HG03469 (cell line): ENCODE measurements around the gene ZNRF3.

ENCODE experiments used
- ATAC-seq: cut with Tn5 transposase; IDR thresholded peaks from one replicate; pipeline ENCODE4 v1.9.1; 2021; ENCODE audit warnings: mild to moderate bottlenecking, moderate library complexity, moderate number of reproducible peaks; ENCODE audit not compliant: unreplicated experiment

ZNRF3 gene

DNA sequence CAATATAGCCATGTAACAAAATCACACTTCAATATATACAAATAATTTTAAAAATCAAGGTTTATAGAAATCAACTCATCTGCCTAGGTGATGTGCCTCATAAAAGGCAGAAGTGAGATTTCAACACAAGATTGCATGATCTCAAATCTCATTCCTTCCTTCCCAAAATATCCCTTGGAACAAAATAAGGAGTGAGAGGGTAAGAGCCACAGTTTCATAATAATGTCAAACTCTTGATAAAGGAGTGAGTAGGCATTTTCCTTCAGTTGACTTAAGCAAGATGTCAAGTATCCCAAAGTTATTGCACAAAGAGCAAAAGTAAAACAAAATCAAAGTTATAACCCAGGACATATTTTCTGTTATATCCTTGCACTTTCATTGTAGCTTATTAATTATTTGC, 97.0 kb downstream of the ZNRF3 start:
- no peak for ATAC-seq

GRCh38 chr22:28981818-28982499, 98.6 kb downstream of the ZNRF3 start:
- ATAC-seq: no peak

DNA sequence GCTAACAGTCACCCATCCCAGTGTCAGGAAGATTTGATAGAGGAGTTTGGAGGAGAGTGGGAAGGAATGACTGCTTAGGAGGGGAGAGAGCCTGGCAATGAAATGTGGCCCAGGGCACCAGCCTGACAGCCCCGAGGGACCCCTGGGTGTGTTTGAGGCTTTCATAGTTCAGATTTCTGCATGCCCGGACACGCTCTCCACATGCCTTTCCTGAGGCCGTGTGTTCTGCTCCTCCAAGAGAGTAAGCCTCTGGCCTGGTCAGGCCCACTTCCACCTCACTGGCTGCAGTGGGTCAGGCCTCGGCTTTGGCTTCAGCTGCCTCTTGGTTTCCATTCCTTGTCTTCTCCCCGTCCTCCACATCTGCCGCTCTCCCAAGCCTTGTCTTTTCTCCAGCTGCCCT, 99.8 kb downstream of the ZNRF3 start:
- no peak for ATAC-seq

DNA sequence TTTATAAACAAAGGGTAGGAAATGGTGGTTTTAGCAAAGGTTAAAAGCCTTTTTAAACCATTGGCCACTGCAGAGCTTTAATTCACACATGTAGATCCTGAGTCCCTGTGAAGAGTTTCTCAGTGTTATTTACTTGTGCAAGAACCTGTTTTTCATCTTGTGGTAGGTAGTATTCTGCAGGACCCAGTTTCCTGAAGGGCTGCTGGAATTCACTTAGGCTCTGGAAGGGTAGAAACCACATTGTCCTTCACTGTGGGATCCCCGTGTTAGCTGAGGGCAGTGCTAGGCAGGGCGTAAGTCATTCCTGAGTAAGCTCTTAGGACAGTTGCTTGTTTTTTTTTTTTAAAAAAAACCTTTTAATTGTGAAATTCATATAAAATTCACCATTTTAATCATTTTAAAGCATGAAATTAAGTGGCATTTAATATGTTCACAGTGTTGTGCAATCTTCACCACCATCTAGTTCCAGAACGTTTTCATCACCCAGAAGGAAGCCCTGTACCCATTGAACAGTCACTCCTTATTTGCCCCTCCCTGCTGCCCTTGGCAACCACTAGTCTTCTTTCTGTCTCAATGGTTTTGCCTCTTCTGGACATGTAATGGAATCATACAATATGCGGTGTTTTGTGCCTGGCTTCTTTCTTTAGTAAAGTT, 100.5 kb downstream of the ZNRF3 start:
- ATAC-seq: no peak

- ATAC-seq: no peak
Observed at GRCh38 chr22:28984482-28985158, 101.2 kb downstream of the ZNRF3 start.

GRCh38 chr22:28985581-28986290, 102.4 kb downstream of the ZNRF3 start:
- no peak for ATAC-seq

DNA sequence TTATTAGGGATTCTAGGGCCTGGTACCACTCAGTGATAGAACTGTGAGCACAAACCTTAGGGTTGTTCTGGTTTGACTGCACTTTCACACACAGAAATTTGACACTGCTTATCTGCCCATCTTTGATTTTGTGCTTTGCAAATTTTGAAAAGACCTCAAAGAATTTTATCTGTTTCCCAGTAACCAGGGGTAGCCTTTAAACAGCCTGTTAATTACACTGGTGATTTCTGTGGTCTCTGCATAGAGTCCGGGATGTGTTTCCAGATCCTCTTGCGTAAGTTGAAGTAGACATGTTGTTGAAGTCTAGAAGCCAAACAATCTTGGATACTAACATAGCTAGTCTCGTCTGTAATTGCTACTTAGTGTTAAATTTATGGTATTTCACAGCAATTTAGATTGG, 103.0 kb downstream of the ZNRF3 start:
- ATAC-seq: no peak

DNA sequence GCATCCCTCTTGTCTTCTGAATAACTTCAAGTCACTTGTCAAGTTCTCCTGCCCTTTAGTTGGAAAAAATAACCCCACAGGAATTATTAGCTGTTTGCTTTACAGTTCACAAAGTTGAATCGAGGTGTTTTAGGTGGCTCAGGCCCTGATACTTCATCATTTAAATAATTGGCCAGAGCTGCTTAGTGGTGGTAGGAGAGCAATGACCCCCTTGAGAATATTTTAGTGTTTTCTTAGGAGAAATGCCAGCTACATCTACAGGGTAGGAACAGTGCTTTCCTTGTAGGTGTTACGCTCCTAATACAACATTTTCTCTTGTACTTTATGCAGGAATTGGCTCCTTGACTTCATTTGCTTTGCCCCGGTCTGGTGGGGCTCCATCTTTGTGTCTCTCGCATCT, 105.1 kb downstream of the ZNRF3 start:
- ATAC-seq: no peak

DNA sequence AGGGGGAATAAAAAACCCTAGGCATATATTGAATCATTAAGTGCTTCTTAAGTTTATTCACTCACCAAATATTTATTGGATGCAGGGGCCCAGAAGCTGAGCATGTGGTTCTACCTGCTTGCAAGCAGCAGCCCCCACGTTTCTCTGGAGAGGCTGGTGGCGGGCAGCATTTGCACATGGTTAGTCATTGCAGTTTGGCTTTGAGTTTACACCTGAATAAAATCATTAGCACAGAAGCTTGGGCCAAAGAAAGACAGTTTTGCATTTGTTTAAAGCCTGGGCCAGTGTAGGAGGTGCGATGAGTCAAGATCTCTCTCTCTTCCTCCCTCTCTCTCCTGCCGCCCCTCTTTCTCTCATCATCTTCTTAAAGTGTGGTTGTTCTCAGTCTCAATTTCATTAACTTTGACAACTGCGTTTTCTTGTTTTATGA, 105.7 kb downstream of the ZNRF3 start:
- no peak for ATAC-seq

- no peak for ATAC-seq
Observed at GRCh38 chr22:28989484-28989883, 106.1 kb downstream of the ZNRF3 start.

- ATAC-seq: no peak
Observed at GRCh38 chr22:28989912-28990311, 106.5 kb downstream of the ZNRF3 start.

DNA sequence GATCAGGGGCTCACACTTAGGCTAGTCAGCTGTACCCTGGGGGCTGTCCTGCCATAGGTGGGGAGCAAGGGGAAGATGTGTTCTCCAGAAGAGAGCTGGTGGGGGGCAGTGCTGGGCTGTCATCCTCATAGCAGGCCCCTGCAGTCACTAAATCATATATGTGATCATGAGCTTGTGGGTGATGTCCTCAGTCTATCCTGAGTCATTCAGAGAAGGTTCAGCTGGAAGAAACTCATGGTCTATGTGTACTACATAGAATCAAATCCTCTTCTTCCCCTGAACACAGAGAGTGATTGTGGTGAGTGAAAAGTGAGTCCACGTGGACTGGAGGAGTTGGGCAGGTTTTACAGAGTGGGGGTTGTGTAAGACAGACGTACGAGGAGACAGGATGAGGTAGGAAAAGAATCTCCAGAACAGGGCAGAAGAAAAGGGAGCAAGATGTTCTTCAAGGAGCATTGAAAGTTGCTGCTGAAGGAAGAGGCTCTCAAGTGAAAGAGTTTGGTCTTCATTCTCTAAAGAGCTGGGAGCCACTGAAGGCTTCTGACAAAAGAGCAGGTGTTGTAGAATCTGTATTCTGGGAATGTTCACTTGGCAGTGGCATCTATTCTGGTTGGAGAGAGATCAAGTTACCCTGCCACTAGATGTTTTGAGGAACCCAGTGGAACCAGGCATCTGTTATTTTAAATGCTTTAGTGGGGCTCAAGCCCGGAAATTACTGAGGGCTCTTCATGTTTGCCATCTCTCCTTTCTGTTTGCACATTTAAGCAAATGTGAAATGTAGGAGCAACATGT, 109.4 kb downstream of the ZNRF3 start:
- no peak for ATAC-seq

GRCh38 chr22:28994522-28994921, 111.2 kb downstream of the ZNRF3 start:
- ATAC-seq: no peak

DNA sequence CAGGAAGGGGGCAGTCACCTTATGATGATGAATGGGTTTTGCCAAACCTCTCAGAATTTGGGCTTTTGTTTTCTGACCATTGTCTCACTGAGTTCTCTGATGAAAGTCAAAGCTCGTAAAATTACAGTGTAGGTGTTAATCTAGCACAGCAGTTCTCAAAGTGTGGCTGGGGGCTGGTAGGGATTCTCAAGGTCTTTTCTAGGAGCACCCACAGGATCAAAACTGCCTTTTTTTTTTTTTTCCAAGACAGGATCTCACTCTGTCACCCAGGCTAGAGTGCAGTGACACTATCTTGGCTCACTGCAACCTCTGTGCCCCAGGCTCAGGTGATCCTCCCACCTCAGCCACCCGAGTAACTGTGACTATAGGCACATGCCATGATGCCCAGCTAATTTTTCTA, 112.2 kb downstream of the ZNRF3 start:
- ATAC-seq: no peak

- no peak for ATAC-seq
Observed at GRCh38 chr22:28997342-28997741, 114.0 kb downstream of the ZNRF3 start.

GRCh38 chr22:28998681-28999080, 115.3 kb downstream of the ZNRF3 start:
- ATAC-seq: no peak

DNA sequence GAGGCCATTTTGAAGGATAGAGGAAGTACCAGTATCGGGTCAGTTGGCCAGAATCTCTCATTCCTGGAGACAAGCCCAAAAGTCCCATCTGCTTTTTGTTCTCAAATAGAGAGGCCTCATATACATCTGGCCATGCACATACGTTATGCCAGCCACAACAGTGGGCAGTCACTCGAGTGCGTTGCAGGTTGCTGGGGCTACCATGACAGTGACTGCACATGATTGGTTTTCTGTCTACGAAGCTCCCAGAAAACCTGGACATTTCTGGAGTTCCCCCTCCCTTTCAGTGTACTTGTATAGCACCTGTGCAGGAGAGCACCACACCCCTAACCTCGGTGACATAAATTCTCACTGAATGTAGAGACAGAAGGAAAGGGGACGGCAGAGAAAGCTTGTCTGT, 116.1 kb downstream of the ZNRF3 start:
- no peak for ATAC-seq

DNA sequence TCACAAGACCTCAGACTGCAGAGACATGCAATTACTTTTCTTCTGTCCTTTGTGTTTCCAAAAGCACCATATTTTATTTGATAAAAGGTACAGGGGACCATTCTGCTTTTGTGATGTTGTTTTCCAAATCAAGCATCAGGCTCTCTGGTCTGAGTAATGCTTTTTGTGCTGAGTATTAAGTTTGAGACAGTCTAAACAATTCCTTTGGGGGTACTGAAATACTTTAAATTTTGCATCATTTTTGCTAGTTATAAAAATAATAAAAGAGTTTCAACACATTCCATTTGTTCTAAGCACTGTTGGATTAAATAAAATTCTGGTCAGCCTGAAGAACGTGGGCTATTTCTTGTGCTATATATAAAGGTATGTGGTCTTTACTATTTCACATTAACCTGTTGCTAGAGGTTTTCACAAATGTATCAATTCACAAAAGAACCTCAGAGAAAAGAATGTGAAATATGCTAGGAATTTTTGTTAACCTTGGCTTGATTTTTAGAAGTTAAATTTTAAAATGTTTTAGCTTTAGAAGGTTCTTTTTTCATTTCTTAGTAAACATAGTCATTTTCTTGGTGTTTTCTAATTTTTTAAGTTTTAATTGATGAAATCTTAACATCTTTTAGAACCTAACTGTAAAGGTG, 116.7 kb downstream of the ZNRF3 start:
- no peak for ATAC-seq

GRCh38 chr22:29000641-29001040, 117.3 kb downstream of the ZNRF3 start:
- no peak for ATAC-seq

DNA sequence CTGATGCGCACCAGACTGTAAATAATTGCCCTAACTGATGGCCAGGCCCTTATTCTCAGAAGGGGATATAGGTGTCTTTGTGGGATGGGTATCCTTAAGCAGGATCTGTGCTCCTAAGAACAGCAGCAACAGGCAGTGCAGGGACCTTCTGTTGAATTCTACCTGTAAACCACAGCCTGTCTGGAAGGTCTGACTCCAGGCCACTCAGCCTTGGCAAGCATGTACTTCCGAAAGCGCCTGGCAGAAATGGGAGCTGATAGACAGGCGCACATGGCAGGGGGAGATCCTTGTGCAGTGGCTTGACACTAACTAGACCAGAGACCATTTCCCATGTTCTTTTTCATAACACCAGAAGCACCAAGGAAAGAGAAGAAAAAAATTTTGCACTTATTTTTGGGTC, 119.2 kb downstream of the ZNRF3 start:
- no peak for ATAC-seq
